GM19455 (cell line): ENCODE data around the gene PALLD.
"Not testable (repeated sequence)": the region's sequence is repeated elsewhere in the genome, so short reads cannot be mapped to it uniquely, and the experiment has no call there.

ENCODE experiments used
- ATAC-seq: cut with Tn5 transposase; IDR thresholded peaks from one replicate; pipeline ENCODE4 v1.9.1; 2021; ENCODE audit not compliant: unreplicated experiment

PALLD gene

DNA sequence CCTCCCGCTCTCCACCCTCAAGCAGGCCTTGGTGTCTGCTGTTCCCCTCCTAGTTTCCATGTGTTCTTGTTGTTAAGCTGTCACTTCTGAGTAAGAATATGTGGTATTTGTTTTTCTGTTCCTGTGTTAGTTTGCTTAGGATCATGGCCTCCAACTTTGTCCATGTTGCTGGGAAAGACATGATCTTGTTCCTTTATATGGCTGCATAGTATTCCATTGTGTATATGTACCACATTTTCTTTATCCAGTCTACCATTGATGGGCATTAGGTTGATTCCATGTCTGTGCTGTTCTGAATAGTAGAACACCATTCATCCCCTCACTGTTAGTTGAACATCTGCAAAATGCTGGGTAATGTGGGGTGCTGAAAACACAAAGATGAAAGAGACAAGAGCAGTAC, 222.9 kb downstream of the PALLD start:
- ATAC-seq, result no peak

DNA sequence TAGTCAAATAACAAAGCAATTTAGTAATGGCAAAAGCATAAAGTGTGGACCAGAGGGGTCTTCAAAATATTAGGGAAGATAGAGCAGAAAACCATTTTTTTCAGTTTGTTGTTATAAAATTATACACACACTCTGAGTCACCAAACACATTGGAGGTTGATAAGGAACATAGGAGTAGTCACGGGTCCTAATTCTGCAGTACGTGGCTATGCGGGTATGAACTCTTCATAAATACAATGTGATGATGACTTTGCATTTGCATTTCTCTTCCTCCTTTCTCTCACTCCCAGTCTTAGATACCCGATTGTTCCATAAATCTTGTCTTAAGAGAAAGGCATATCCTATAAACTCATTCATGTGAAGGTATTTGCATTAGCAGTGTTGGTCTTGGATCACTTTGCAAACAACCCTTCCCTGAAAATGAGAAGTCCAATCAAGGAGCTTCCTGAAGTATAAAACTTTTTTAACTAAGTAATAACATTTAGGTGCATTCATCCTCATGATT, 223.6 kb downstream of the PALLD start:
- ATAC-seq, result no peak

DNA sequence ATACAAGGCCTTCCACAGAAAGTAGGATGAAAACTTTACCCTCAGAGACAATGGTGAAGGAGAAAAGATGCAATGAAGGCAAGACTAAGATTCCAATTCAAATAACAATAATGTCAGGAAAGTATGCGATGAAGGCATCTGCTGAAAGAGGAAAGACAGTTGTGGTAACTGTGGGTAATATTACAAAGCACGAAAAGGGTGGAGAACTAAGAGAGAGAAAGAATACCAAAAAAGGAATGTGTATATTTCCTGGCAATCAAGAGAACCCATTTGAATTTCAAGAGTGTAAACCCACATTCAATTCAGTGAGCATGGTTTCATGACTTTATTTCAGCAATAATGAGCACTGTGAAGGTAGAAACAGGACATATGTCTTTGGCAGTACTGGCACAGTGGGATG, 225.5 kb downstream of the PALLD start:
- ATAC-seq, result no peak

DNA sequence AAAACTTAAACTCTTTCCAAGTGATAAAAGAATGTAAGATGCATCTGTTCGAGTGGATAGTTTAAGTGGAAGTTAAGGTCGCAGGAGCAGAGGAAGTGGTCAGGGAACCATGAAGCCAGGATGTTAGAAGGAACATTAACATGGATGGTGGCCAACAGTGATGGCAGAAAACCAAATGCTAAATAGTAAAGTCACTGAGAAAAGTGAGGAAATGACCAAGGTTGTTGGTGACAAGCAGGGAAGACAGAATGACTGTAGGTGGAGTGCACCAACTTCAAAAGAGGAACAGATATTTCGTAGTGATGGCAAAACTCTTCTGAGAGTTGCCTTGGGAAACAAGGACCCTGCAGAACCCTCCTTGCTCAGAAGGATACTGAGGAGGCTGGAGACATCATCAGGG, 226.2 kb downstream of the PALLD start:
- ATAC-seq, result no peak

DNA sequence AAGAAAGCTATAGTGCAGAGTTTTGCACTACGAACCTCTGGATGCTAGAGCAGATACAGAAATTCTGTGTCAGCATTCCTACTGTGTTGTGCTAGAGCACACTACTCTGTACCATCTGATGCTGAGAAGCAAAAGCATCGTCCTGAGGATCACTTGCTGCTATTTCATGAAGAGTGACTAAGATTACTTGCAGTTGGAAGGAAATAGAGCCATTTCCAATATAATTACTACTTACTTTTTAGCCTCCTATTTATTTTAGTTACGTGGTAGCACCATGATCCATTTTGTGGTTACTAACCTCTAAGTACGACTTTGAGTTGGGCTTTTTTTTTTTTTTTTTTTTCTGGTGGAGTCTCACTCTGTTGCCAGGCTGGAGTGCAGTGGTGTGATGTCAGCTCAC, 226.7 kb downstream of the PALLD start:
- no peak for ATAC-seq

DNA sequence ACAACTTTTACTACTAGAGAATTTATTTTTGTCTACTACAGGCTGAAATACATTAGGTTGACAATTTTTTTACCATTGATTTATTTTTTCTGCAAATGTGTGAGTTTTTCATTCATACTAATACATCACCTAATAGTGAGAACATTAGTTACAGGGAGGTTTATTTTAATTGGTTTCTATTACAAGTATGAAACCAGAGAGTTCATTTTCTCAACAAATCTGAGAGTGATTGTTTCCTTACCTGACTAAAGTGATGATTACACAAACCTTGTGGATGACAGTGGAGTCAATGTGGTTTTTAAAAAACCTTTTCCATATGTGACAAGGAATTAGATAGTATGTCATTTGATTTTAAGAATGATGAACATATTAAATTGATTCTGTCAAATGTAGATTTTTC, 227.4 kb downstream of the PALLD start:
- no peak for ATAC-seq

DNA sequence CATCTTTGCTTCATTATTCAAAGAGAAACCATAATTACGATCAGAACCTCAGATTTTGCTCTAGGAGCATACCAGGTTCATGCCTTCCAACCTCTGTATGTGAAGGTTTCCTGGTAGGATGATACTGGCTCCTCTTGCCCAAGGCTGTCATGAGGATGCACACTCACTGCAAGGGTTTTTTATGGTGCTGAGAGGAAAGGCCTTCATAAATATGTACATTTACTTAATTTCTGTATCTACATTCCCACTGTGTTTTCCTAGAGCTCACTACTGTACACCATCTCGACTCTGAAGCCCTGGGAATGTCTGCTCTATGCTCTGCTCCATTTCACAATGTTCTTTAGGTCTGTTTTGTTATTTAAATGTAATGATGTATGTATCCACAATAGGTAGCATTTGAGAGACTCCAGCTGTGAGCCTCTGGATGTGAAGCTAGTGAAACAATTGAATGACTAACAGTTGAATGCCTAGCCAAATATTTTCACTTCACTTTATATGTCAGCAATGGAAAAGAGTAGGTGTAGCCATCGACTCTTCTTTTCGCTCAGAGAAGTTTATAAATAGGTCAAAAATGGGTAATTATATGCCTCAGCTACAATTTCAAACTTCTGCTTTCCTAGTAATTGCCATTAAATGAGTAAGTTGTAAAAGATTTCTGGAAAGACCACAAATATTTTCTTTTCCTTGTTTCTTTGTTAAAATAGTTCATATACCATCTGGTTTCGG, 228.0 kb downstream of the PALLD start:
- no peak for ATAC-seq

DNA sequence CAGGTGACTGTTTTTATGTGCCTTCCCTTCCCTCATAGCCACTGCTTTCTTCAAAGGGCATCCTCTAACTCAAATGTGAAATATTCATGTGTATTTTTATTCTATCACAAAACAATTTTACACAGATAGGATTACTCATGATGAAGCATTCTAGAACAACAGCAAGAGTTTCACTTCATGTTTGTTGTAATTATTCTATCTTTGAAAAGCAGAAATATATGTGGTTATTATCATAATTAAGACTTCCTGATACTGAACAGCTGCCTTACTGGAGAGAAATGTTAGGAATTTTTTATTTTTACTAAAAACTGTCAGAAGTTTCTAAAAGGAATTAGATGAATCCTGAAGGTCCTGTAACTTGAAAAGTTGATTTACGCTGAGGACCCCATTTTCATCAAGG, 229.1 kb downstream of the PALLD start:
- no peak for ATAC-seq

DNA sequence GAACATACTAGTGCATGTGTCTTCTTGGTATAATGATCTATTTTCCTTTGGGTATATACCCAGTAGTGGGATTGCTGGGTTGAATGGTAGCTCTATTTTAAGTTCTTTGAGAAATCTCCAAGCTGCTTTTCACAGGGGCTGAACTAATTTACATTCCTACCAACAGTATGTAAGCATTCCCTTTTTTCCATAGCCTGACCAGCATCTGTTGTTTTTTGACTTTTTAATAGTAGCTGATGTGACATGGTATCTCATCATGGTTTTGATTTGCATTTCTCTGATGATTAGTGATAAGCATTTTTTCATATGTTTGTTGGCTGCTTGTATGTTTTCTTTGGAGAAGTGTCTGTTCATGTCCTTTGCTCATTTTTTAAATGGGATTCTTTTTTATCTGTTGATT, 230.3 kb downstream of the PALLD start:
- ATAC-seq, result not testable (repeated sequence)

DNA sequence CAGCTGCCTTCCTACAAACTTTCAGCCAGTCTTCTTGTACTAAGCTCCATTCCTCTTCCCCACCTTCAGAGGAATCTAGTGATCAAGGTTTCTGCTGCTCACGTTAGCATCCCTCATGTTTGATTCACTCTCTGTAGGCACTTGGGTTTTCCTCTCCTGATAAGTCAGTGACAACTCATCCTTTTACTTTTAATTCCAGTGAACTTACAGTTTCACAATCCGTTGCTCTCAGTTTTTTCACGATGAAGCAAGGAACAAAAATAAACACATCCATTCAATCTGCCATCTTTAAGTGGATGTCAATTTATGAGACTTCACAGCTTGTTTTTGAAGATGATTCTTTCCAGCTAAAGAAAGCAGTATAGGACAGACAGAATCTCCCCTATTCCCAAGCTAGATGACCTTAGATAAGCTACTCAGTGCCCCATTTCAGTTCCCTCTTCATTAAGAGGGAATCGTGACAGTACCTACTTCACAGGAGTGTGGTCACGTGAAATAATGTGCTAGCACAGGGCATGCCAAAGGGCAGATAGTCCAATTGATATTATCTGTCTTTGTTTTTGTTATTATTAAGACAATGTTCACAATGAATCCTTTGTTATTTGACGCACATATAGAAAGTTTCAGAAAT, 234.3 kb downstream of the PALLD start:
- no peak for ATAC-seq

DNA sequence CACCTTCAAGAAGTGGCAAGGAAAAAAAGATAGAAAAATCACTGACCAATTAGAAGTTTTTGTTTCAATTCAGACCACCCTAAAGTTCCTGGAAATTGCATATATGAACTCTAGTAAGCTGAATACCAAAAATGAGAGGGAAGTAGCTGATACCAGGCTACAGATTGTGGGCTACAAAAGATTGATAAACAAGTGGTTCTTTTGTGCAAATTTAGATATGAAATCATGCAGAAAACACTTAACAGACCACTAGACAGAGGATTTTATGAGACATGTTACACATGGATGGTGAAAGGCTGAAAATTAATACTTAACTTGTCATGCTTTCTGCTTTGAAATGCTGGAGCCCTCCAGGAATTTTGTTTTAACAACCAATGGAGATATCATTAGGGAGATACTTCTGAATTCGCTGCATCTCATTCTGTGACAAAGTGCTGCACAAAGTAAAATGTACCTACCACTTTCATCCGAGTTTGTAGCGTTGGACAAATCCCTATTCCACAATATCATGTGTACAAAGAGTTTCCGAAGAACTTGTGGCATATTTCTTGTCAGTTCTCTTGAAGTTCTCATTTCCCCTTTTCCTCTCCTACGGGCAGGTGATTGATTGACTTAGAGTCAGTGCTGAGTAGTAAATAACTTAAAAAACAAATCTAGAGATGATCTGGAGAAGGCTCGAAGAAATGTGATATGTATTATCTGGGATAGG, 235.0 kb downstream of the PALLD start:
- no peak for ATAC-seq

DNA sequence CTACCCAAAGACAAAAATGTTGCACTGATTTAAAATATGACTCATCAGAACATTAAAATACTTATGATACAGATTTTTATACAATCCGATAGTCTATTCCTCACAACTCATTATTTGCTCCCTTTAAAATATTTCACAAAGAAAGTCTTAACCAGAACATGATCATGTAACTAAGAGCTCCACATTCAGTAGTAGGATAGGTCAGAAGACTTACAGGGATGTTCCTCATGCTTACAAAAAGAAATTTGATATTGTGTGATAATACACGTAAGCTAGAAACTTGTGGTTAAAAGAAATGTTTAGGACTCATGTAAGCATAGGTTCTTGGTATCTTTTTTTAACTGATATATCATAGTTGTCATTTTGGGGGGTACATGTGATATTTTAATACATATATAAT, 235.9 kb downstream of the PALLD start:
- ATAC-seq, result no peak

DNA sequence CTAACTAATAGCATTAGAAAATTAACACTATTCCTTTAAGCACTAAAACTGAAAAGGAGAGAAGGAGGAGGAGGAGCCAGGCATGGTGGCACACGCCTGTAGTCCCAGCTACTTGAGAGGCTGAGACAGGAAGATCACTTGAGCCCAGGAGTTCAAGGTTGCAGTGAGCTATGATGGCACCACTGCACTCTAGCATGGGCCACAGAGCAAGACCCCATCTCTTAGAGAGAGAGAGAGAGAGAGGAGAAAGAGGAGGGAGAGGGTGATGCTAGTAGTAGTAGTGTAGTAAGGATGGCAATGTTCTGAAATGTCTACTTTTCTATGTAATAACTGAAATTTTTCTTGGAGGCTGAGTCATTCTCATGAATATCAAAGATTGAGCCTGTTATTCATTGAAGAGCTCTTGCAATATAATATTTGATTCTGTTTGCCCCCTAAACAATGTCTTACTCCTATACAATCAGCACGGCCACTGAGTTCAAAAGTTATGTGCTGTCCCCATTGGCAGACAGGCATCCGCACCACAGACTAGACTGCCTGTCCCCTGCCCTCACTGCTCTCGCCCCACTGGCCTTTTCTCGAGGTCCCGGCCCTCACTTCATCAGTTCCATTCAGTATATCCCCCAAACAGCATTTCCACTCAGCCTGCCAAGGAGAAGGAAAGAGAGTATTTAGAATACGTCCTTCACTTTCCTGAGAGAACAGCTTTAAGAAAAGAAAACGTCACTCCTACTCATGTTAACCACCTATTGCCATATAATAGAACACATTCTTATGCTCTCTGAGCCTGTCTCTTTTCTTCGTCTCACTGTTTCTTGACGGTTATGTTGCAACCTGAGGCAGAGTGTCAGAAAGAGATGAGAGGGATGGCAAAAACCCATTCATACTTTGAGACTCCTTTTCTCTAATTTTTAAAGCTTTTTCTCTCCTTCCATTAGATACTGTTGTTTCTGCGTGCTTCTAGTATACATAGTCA, 238.1 kb downstream of the PALLD start:
- no peak for ATAC-seq

DNA sequence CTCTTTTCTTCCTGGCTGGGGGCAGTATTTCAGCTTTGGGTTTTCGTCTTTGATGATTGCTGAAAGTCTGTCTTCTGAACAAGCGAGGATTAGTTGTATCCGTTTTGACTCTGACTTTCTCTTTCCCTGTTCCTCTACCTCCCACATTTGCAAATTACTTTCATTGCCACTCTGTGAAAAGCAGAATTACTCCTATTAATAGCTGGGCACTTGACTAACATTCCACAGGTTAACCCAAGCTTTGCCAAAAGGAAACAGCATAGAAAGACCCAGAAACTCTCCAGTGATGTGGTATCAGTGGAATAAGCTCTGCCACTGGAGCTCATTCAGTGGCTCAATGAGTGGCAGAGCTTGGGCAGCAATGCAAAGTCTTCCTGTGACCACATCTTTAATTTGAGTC, 238.9 kb downstream of the PALLD start:
- ATAC-seq, result no peak

DNA sequence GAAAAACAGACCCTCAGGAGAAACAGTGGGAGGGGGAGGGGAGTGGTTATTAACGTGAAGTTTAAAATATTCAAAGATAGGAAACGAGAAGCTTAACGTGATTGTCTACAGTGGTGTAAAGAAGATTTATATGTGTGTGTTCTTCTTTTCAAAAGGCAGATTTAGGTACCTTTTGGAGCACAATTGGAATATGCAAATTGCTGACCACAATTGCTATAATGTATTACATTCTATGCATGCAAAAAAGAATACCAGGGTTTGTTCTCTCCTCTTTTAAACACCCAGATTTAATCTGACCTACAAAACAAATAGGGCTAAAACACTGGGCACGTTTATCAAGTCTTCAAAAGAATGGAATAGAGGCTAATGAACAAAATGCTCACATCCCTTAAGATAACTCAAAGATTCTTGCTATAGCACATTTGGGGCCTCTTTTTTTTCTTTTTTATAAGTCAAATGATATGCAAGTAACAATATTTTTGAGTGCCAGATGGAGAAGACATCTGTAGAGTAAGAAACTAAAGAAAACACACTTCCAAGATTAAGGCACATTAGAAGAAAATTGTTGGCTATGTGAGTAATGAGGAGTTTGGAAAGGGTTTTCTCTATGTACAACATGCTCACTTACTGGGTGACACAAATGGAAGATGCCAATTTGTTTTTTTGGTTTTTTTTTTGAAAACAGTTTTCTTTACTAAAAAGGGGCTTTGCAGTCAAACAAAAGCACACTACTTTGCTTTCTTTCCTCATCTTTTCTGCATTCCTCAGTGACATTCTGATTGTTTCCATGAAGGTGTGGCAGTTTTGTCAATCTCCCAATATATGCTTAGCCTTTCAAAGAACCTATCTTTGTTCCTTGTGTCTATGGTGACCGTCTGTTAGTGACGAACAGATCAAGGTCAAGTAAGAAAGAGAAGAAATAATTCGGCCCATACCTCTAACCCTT, 240.3 kb downstream of the PALLD start:
- no peak for ATAC-seq

DNA sequence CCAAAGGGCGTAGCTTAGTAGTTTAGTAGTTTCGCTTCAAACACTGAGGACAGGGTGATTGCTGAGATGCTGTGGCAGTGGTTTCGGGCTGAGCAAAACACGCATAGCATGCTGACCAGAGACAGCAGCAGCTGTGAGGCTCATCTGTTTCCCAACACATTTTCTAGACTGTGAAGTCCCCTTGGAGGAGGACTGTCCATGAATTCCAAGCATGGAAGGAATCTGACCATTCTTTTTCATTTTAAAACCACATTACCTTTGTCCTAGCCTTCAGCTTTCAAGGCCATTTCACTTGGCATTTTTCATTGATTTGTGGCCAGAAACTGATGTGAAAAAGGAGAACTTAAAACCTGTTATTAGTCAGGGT, 240.9 kb downstream of the PALLD start:
- no peak for ATAC-seq

DNA sequence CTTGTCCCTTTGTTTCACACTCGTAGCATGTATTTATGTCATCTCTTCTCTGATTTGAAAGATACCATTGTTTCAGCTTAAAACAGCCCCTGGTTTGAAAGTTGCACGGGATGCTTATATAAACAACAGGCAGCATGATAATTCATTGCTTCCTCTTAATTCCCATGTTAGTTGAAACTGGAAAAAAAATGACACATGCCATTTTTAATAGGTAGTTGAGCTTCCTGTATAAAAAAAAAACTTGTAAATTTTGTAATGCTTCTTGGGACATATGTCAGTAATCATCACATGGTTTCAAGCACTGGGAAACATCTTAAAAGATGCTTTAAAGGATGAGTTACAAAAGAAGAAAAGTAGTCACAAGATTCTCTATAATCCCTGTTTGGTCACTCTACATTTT, 243.0 kb downstream of the PALLD start:
- ATAC-seq, result no peak

DNA sequence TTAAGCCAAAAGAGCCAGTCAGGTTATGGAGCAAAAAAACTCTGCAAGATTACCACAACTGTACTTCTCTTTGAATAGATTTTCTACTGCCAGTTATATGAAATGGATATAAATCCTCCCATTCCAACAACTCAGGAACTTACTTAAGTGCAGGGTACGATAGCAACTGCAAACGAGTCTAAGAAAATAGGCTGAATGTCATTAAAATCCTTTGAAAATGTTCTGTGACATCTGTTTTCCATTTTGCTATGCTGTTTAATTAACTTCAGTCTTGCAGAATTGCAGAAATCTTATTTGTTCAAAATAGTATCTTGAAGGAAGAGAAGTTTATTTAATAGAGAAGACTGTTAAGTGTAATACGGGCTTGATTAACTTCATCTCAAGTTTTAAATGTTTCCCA, 243.8 kb downstream of the PALLD start:
- no peak for ATAC-seq

DNA sequence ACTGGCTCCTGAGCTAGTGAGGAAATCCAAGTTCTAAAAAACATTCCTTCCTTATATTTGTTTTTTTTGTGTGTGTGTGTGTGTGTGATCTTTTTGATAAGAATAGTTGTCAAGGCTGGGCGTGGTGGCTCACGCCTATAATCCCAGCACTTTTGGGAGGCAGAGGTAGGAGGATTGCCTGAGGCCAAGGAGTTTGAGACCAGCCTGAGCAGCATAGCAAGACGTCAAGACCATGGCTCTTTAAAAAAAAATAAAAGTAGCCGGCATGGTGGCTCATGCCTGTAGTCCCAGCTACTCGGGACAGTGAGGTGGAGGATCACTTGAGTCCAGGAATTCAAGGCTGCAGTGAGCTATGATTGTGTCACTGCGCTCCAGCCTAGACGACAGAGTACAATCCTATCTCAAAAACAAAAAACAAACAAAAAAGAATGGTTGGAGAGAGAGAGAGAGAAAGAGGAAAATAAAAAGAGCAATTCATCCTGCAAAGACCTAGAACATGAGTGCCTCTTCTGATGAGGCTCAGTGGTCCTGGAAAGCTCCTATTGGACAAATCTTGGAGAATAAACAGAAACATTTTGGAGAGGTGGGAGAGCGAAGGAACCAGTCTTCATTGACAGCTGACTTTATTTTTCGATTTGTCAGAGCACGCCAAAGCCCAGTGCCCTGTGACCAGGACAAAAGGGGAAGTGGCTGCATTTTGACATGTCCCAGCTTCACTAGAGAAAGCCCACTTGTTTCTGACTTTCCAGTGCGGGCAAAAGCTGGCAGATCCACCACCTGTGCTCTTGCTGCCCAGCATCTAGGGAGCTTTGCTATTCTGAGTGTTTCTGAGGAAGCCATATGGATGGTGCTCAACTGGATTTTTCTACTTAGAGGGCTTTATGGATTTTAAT, 244.7 kb downstream of the PALLD start:
- no peak for ATAC-seq
